MCF 10A (cell line): ENCODE results near the gene PTGS1. TPM values are rescaled to one million over a fixed set of nuclear protein-coding genes. Genes with fewer than 3 reads are reported as not detected.
"Not testable (repeated sequence)": the region's sequence is repeated elsewhere in the genome, so short reads cannot be mapped to it uniquely, and the experiment has no call there.

Experiments used
- BruUV-seq: library from RNA; stranded (reverse); fragments of 400-500 nt; replicated peaks from 2 replicates; lab custom pipeline; 2021; lab: Mats Ljungman, UMichigan
- CTCF ChIA-PET: fragments of 300-600 bp; sonication (Branson Sonifier 250); formaldehyde crosslinking; extraction: SDS; loops from one replicate; lab custom pipeline; 2021; ENCODE audit warnings: antibody characterized with exemption, inconsistent platforms; lab: Yijun Ruan, JAX
- POLR2A ChIA-PET: fragments of 300-600, 350-650 bp; sonication (Branson Sonifier 250); formaldehyde crosslinking; extraction: SDS; loops from one replicate; lab custom pipeline; 2020; ENCODE audit warnings: antibody characterized with exemption, inconsistent platforms; lab: Yijun Ruan, JAX
- DNase-seq: peaks from one replicate; pipeline ENCODE4 v3.0.0-alpha.2; 2018; ENCODE audit not compliant: unreplicated experiment
- H3K27ac Mint-ChIP-seq: one replicate; pipeline ENCODE4 v1.8.0; 2022; ENCODE audit warnings: mild to moderate bottlenecking, low read depth, mixed read lengths; ENCODE audit not compliant: unreplicated experiment
- H3K27me3 Mint-ChIP-seq: one replicate; pipeline ENCODE4 v1.8.0; 2022; ENCODE audit warnings: mixed read lengths; ENCODE audit not compliant: insufficient read depth, unreplicated experiment
- H3K36me3 Mint-ChIP-seq: one replicate; pipeline ENCODE4 v1.8.0; 2022; ENCODE audit warnings: mild to moderate bottlenecking, moderate library complexity, mixed read lengths; ENCODE audit not compliant: insufficient read depth, unreplicated experiment
- H3K4me1 Mint-ChIP-seq: one replicate; pipeline ENCODE4 v1.8.0; 2022; ENCODE audit warnings: mixed read lengths; ENCODE audit not compliant: insufficient read depth, unreplicated experiment
- H3K4me3 Mint-ChIP-seq: one replicate; pipeline ENCODE4 v1.8.0; 2022; ENCODE audit warnings: mild to moderate bottlenecking, moderate library complexity, mixed read lengths; ENCODE audit not compliant: unreplicated experiment
- H3K9me3 Mint-ChIP-seq: one replicate; pipeline ENCODE4 v1.8.0; 2022; ENCODE audit warnings: mixed read lengths; ENCODE audit not compliant: unreplicated experiment
- intact Hi-C: fragments of 100-400 bp; cut with micrococcal nuclease; formaldehyde crosslinking; loops from 2 replicates; pipeline ENCODE4 v1.14.1; 2022
- total RNA-seq: library from RNA; stranded (reverse); gene quantifications from 2 replicates; pipeline ENCODE4 v1.2.3, GENCODE V29; 2022
- TF ChIP-seq, protein P1 (sequence below): fragments of 200-600 bp; IDR thresholded peaks from one replicate; pipeline ENCODE4 v1.8.0; 2022; ENCODE audit warnings: antibody characterized with exemption, mild to moderate bottlenecking; ENCODE audit not compliant: unreplicated experiment

The PTGS1 gene
- total RNA-seq, 1 experiment from 2014 or later = 0.70 TPM

GRCh38 chr9:122354536-122355199 is 16.2 kb upstream of the PTGS1 start:
- intact Hi-C loops = no loop called here
- Mint-ChIP-seq H3K4me1 (no peaks in the 10 kb centered on the region), H3K4me3 (no peak overlapping the region), H3K36me3 (no peaks in the 10 kb centered on the region), H3K27me3 (no peaks in the 10 kb centered on the region), H3K27ac (no peak overlapping the region), H3K9me3 (peaks cover 12% of the 10 kb centered on the region)
- ChIA-PET POLR2A (interaction anchor here (0.8 kb wide), 1 partner anchor 203 kb away, joined by 4 read pairs; no protein-coding TSS in a partner anchor), CTCF (interaction anchor here (1.0 to 18.2 kb wide), 5 partner anchors 99 to 995 kb away, joined by 3 to 473 read pairs (median 5); no protein-coding TSS in a partner anchor)
- no peak for DNase-seq
- BruUV-seq = no TSS peak
- TF ChIP-seq, protein P1, sequence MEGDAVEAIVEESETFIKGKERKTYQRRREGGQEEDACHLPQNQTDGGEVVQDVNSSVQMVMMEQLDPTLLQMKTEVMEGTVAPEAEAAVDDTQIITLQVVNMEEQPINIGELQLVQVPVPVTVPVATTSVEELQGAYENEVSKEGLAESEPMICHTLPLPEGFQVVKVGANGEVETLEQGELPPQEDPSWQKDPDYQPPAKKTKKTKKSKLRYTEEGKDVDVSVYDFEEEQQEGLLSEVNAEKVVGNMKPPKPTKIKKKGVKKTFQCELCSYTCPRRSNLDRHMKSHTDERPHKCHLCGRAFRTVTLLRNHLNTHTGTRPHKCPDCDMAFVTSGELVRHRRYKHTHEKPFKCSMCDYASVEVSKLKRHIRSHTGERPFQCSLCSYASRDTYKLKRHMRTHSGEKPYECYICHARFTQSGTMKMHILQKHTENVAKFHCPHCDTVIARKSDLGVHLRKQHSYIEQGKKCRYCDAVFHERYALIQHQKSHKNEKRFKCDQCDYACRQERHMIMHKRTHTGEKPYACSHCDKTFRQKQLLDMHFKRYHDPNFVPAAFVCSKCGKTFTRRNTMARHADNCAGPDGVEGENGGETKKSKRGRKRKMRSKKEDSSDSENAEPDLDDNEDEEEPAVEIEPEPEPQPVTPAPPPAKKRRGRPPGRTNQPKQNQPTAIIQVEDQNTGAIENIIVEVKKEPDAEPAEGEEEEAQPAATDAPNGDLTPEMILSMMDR = no peak

DNA sequence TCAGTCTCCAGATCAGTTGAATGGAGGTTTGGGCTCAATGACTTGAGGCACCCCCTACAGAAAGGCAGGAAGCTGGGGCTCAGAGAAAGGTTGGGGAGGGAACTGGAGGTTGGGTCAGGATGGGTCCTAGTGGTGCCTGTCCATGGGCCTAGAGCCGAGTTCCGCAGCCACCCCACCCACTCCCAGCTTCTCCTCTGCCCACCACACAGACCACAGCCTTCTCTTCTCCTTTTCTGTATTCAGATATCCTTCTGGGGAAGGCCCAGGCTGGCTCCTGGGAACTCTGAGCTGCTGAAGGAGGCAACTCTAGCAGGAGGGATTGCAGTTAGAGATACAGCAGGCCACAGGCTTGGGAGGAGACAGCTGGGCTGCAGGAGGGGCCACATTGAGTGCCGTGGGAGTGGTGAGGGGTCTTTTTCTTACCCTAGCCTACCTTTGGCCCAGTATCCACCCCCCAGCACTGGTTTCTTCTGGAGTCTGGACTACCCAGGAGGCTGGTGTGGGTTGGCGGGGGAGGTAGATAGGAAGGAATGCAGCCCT is 15.4 kb upstream of the PTGS1 start:
- CTCF ChIA-PET = interaction anchor here (0.5 to 18.2 kb wide), 8 partner anchors 99 to 995 kb away, joined by 3 to 473 read pairs (median 4); no protein-coding TSS in a partner anchor
- H3K4me3 Mint-ChIP-seq = no peak overlapping the region
- intact Hi-C loops = no loop called here
- H3K27me3 Mint-ChIP-seq = no peaks in the 10 kb centered on the region
- POLR2A ChIA-PET = interaction anchor here (0.8 kb wide), 1 partner anchor 203 kb away, joined by 4 read pairs; no protein-coding TSS in a partner anchor
- TF ChIP-seq, protein P1 = no peak
- H3K36me3 Mint-ChIP-seq = no peaks in the 10 kb centered on the region
- peaks cover 7% of the 10 kb centered on the region for H3K4me1 Mint-ChIP-seq
- no TSS peak for BruUV-seq
- H3K27ac Mint-ChIP-seq = no peak overlapping the region
- H3K9me3 Mint-ChIP-seq = peaks cover 12% of the 10 kb centered on the region
- DNase-seq = no peak

- TF ChIP-seq, protein P1 = no peak
- CTCF ChIA-PET = interaction anchor here (0.6 to 2.5 kb wide), 5 partner anchors 27 to 703 kb away, joined by 3 to 13 read pairs (median 3); no protein-coding TSS in a partner anchor
- H3K27ac Mint-ChIP-seq = no peak overlapping the region
- peaks cover 10% of the 10 kb centered on the region for H3K4me1 Mint-ChIP-seq
- POLR2A ChIA-PET = no interaction called here
- no peaks in the 10 kb centered on the region for H3K36me3 Mint-ChIP-seq
- H3K4me3 Mint-ChIP-seq = no peak overlapping the region
- BruUV-seq = no TSS peak
- no peaks in the 10 kb centered on the region for H3K27me3 Mint-ChIP-seq
- peaks cover 12% of the 10 kb centered on the region for H3K9me3 Mint-ChIP-seq
- intact Hi-C loops = no loop called here
- no peak for DNase-seq
Measured at GRCh38 chr9:122356627-122357026, 14.2 kb upstream of the PTGS1 start.

- BruUV-seq = no TSS peak
- ChIA-PET POLR2A (interaction anchor here (1.0 kb wide), 1 partner anchor 22 kb away, joined by 3 read pairs; no protein-coding TSS in a partner anchor), CTCF (interaction anchor here (0.9 to 3.7 kb wide), 2 partner anchors 10 to 236 kb away, joined by 4 to 32 read pairs; no protein-coding TSS in a partner anchor)
- DNase-seq = no peak
- H3K9me3 Mint-ChIP-seq = peaks cover 12% of the 10 kb centered on the region
- H3K27me3 Mint-ChIP-seq = no peaks in the 10 kb centered on the region
- H3K4me3 Mint-ChIP-seq = no peak overlapping the region
- no peaks in the 10 kb centered on the region for H3K36me3 Mint-ChIP-seq
- H3K27ac Mint-ChIP-seq = no peak overlapping the region
- H3K4me1 Mint-ChIP-seq = peaks cover 10% of the 10 kb centered on the region
- intact Hi-C loops = no loop called here
- TF ChIP-seq, protein P1 = no peak
Measured at GRCh38 chr9:122360891-122361290, 9.9 kb upstream of the PTGS1 start.

DNA sequence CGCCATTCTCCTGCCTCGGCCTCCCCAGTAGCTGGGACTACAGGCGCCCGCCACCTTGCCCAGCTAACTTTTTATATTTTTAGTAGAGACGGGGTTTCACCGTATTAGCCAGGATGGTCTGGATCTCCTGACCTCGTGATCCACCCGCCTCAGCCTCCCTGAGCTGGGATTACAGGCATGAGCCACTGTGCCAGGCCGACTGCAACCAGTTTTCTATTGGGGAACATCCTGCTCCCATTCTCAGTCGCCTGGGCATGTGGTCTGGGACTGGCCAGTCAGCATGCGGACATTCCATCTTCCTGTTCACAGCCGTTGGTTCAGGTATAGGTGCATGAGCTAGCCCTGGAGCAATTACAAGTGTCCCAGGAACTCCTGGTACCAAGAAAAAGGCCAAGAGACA is 7.7 kb upstream of the PTGS1 start:
- intact Hi-C loops, H3K27ac Mint-ChIP-seq, BruUV-seq, DNase-seq, H3K4me3 Mint-ChIP-seq, POLR2A ChIA-PET, H3K9me3 Mint-ChIP-seq, H3K27me3 Mint-ChIP-seq, H3K36me3 Mint-ChIP-seq: not testable (repeated sequence)
- peaks cover 16% of the 10 kb centered on the region for H3K4me1 Mint-ChIP-seq
- CTCF ChIA-PET = interaction anchor here (0.8 to 3.7 kb wide), 4 partner anchors 10 to 237 kb away, joined by 3 to 32 read pairs (median 4); no protein-coding TSS in a partner anchor
